HepG2 (cell line): ENCODE results near the gene THUMPD1. TPM values are rescaled to one million over a fixed set of nuclear protein-coding genes. Genes with fewer than 3 reads are reported as not detected.
A peak's percentile ranks its signal among the peaks of the same experiment; 100 is the strongest.

Source experiments
- ATAC-seq: fragments of 200-7000 bp; cut with Tn5 transposase; 3 replicates; pipeline ENCODE4 v1.9.1; 2020; ENCODE audit warnings: mild to moderate bottlenecking, moderate library complexity
- BruUV-seq: library from RNA; stranded (reverse); fragments of 400-500 nt; replicated peaks from 2 replicates; lab custom pipeline; 2021; lab: Mats Ljungman, UMichigan
- CTCF ChIA-PET: fragments of 300-600 bp; formaldehyde crosslinking; extraction: SDS; loops from one replicate; lab custom pipeline; 2021; ENCODE audit warnings: low total read pairs, inconsistent platforms, low intra/inter-chr PET ratio; lab: Yijun Ruan, JAX
- POLR2A ChIA-PET: fragments of 350-600 bp; sonication (Branson Sonifier 250); formaldehyde crosslinking; loops from one replicate; lab custom pipeline; 2020; ENCODE audit warnings: antibody characterized with exemption, inconsistent platforms; lab: Yijun Ruan, JAX
- DNase-seq: peaks from one replicate; pipeline ENCODE4 v3.0.0-alpha.2; 2015; ENCODE audit warnings: low spot score
- FAIRE-seq: peaks from 3 replicates; lab custom pipeline; 2011; peaks lifted over from hg19 to GRCh38; lab: Jason Lieb, UNC
- H2AFZ ChIP-seq: one replicate; pipeline ENCODE4 v1.6.1; 2011; ENCODE audit warnings: low read length, inconsistent platforms
- H3K27ac ChIP-seq: fragments of 300-600 bp; 3 replicates; pipeline ENCODE4 v1.8.0; 2011; ENCODE audit warnings: mixed run types, mild to moderate bottlenecking, mixed read lengths, low read length, inconsistent platforms; ENCODE audit not compliant: insufficient read depth; ENCODE audit errors: extremely low read length
- H3K27me3 ChIP-seq, 2 experiments: fragments of 200-600 bp in 1 of 2; 2 replicates in 1 of 2; 3 replicates in 1 of 2; pipeline versions ENCODE4 v1.6.0 to v1.8.0; 2011; ENCODE audit warnings: low read length in 2 of 2, mild to moderate bottlenecking in 2 of 2, moderate library complexity in 2 of 2, inconsistent platforms in 1 of 2; ENCODE audit not compliant: insufficient read depth in 2 of 2, control insufficient read depth in 1 of 2
- H3K36me3 ChIP-seq, 2 experiments: fragments of 200-600 bp in 1 of 2; replicated peaks in 1 of 2; 2 replicates in 1 of 2; 3 replicates in 1 of 2; pipeline versions ENCODE4 v1.5.1 to v1.8.0; 2011; ENCODE audit warnings: low read length in 2 of 2, inconsistent platforms in 1 of 2; ENCODE audit not compliant: insufficient read depth in 2 of 2, control insufficient read depth in 1 of 2
- H3K4me1 ChIP-seq: 2 replicates; pipeline ENCODE4 v1.5.1; 2012; ENCODE audit warnings: low read length, inconsistent platforms; ENCODE audit not compliant: insufficient read depth
- H3K4me2 ChIP-seq: 2 replicates; pipeline ENCODE4 v1.6.0; 2011; ENCODE audit warnings: low read depth, low read length, inconsistent platforms
- H3K4me3 ChIP-seq, 3 experiments: fragments of 200-600 bp in 1 of 3; sonication (generic), shearing (Covaris generic) in 1 of 3; replicated peaks in 1 of 3; 2 replicates each; pipeline ENCODE4 v1.5.1; 2011 to 2016; ENCODE audit warnings: low read length in 3 of 3, inconsistent platforms in 2 of 3, low read depth in 2 of 3, mild to moderate bottlenecking in 2 of 3, control low read depth in 1 of 3, mixed read lengths in 1 of 3; ENCODE audit not compliant: insufficient read depth in 1 of 3
- H3K79me2 ChIP-seq: one replicate; pipeline ENCODE4 v1.6.1; 2011; ENCODE audit warnings: low read length, inconsistent platforms; ENCODE audit not compliant: insufficient read depth
- H3K9ac ChIP-seq: 2 replicates; pipeline ENCODE4 v1.6.0; 2011; ENCODE audit warnings: mild to moderate bottlenecking, low read depth, low read length, inconsistent platforms; ENCODE audit not compliant: insufficient read depth
- H3K9me3 ChIP-seq: 2 replicates; pipeline ENCODE4 v1.5.1; 2012; ENCODE audit warnings: mild to moderate bottlenecking, low read length
- H4K20me1 ChIP-seq: 2 replicates; pipeline ENCODE4 v1.6.0; 2011; ENCODE audit warnings: inconsistent platforms, mild to moderate bottlenecking, low read length, moderate library complexity; ENCODE audit not compliant: insufficient read depth
- BRF2 ChIP-seq: sonication (generic); formaldehyde crosslinking; IDR thresholded peaks from 2 replicates; pipeline ENCODE4 v1.8.1; 2022; ENCODE audit warnings: mild to moderate bottlenecking, missing genetic modification reagents
- CEBPG ChIP-seq: IDR thresholded peaks from 2 replicates; pipeline ENCODE4 v1.6.1; 2016
- CREB1 ChIP-seq, 2 experiments: fragments of 450-650 bp in 1 of 2; IDR thresholded peaks; 2 replicates each; pipeline ENCODE4 v1.6.1; 2016 to 2017; ENCODE audit warnings: control low read depth in 1 of 2, mild to moderate bottlenecking in 1 of 2, missing compliant biosample characterization in 1 of 2, missing genetic modification characterization in 1 of 2
- ELF3 ChIP-seq: IDR thresholded peaks from 2 replicates; pipeline ENCODE4 v1.6.1; 2016; ENCODE audit warnings: missing genetic modification reagents, missing compliant biosample characterization
- GPN1 ChIP-seq: sonication (generic); formaldehyde crosslinking; IDR thresholded peaks from 2 replicates; pipeline ENCODE4 v1.5.1; 2020; ENCODE audit warnings: missing genetic modification reagents, borderline replicate concordance
- IKZF4 ChIP-seq: sonication (generic); formaldehyde crosslinking; IDR thresholded peaks from 2 replicates; pipeline ENCODE4 v1.5.1; 2020; ENCODE audit warnings: borderline replicate concordance, mild to moderate bottlenecking, low read depth, missing genetic modification reagents; ENCODE audit errors: not compliant biosample characterization
- MAFK ChIP-seq, 2 experiments: IDR thresholded peaks in 1 of 2; conservative IDR thresholded peaks in 1 of 2; 2 replicates each; pipeline ENCODE4 v1.6.1; 2011; ENCODE audit warnings: improper control_type of control experiment in 2 of 2, low read length in 2 of 2
- MTERF4 ChIP-seq: sonication (generic); formaldehyde crosslinking; IDR thresholded peaks from 2 replicates; pipeline ENCODE4 v1.8.0; 2023; ENCODE audit warnings: mild to moderate bottlenecking, missing genetic modification reagents
- PAXIP1 ChIP-seq: sonication (generic); formaldehyde crosslinking; conservative IDR thresholded peaks from 2 replicates; pipeline ENCODE4 v1.4.0; 2020; ENCODE audit warnings: mild to moderate bottlenecking, missing genetic modification reagents, moderate library complexity
- PITX1 ChIP-seq: sonication (generic); formaldehyde crosslinking; IDR thresholded peaks from 2 replicates; pipeline ENCODE4 v1.5.1; 2020; ENCODE audit warnings: mild to moderate bottlenecking, missing genetic modification reagents
- SRSF9 ChIP-seq: fragments of 200-400 bp; formaldehyde crosslinking; IDR thresholded peaks from 2 replicates; pipeline ENCODE4 v1.6.1; 2018; ENCODE audit warnings: borderline replicate concordance, mild to moderate bottlenecking, low read depth, low read length; ENCODE audit not compliant: insufficient read depth, poor library complexity, severe bottlenecking
- ZNF451 ChIP-seq: sonication (generic); formaldehyde crosslinking; IDR thresholded peaks from 2 replicates; pipeline ENCODE4 v1.5.0; 2020; ENCODE audit warnings: mild to moderate bottlenecking, missing genetic modification reagents
- ZNF781 ChIP-seq: sonication (generic); formaldehyde crosslinking; IDR thresholded peaks from 2 replicates; pipeline ENCODE4 v1.5.1; 2020; ENCODE audit warnings: borderline replicate concordance, mild to moderate bottlenecking, missing genetic modification reagents; ENCODE audit errors: not compliant biosample characterization
- ZNF816 ChIP-seq: sonication (generic); formaldehyde crosslinking; IDR thresholded peaks from 2 replicates; pipeline ENCODE4 v1.8.0; 2022; ENCODE audit warnings: missing genetic modification reagents, mild to moderate bottlenecking, borderline replicate concordance
- WGBS: methylation state at CpG from one replicate; pipeline ENCODE4 v1.1.6; 2017; ENCODE audit warnings: low lambda C conversion rate; 5-methylcytosine and 5-hydroxymethylcytosine counted together
- in situ Hi-C: cut with HindIII; loops from 2 replicates; pipeline ENCODE4 v1.10.0; 2017; ENCODE audit warnings: low pct_unique_long_range_greater_than_20kb; ENCODE audit not compliant: extremely low pct_ligation_motif_present
- intact Hi-C: fragments of 100-400 bp; cut with micrococcal nuclease; formaldehyde crosslinking; loops from one replicate; pipeline ENCODE4 v1.10.0; 2022; ENCODE audit not compliant: unreplicated experiment
- polyA plus RNA-seq, 8 experiments: library from polyadenylated mRNA; depleted of rRNA in 3 of 8; stranded (reverse) in 7 of 8; unstranded in 1 of 8; fragments of >200 nt; fragmentation: Illumina TruSeq in 4 of 8; extraction: Trizol in 4 of 8; gene quantifications; 2 replicates each; pipeline versions ENCODE4 v1.2.1 to v1.2.3, GENCODE V29; 2011 to 2016; ENCODE audit warnings: low read depth in 4 of 8, missing spikeins in 1 of 8, mixed read lengths in 1 of 8; ENCODE audit not compliant: insufficient read depth in 1 of 8
- total RNA-seq, 5 experiments: library from RNA; depleted of rRNA; stranded (reverse); fragments of >200 nt; fragmentation: Illumina TruSeq; extraction: Trizol; gene quantifications; 2 replicates each; pipeline ENCODE4 v1.2.3, GENCODE V29; 2016; ENCODE audit warnings: low read depth in 1 of 5
- TF ChIP-seq, protein P1 (sequence below): IDR thresholded peaks from 2 replicates; pipeline ENCODE4 v1.6.1; 2016; ENCODE audit warnings: missing compliant biosample characterization, missing genetic modification reagents, borderline replicate concordance

Gene THUMPD1
- total and polyA plus RNA-seq, 2 of the 13 experiments (the other 11 are each of a cell fraction or from before 2014, with no cell fraction given): 22.7 to 69.1 TPM

- no TSS peak for BruUV-seq
- ChIA-PET CTCF (no interaction called here), POLR2A (no interaction called here)
- Histone ChIP-seq H4K20me1 (peaks cover 12% of the 10 kb centered on the region), H3K36me3 (peaks cover 28 to 50% of the 10 kb centered on the region in 2 experiments), H3K4me1 (peaks cover 10% of the 10 kb centered on the region), H2AFZ (no peak overlapping the region), H3K4me3 (no peak overlapping the region), H3K9ac (no peak overlapping the region), H3K4me2 (no peak overlapping the region), H3K27ac (no peak overlapping the region), H3K9me3 (no peaks in the 10 kb centered on the region), H3K27me3 (no peaks in the 10 kb centered on the region), H3K79me2 (peaks cover 21% of the 10 kb centered on the region)
- DNase-seq: no peak
- no peak for ATAC-seq
- intact Hi-C loops (no loop called here), in situ Hi-C loops (no loop called here)
- FAIRE-seq: no peak
- 96% methylated on average over 1 of the region's 1 CpG for WGBS
- no peak for TF ChIP-seq GPN1 (CRISPR knock-in tag)
- no peak for TF ChIP-seq ELF3 (CRISPR knock-in tag)
- TF ChIP-seq ZNF781 (CRISPR knock-in tag): no peak
- TF ChIP-seq PAXIP1 (CRISPR knock-in tag): no peak
- peak in 1 of 2 experiments; percentile 40; a peak in 1 of 4 replicates for TF ChIP-seq MAFK (conservative IDR thresholded peaks at IDR 0.05 in 1 of 2, IDR thresholded peaks at IDR 0.05 in 1 of 2; ENCODE audit: low read length in 2 of 2)
- peak; percentile 71 for TF ChIP-seq CREB1 (IDR thresholded peaks at IDR 0.05)
- TF ChIP-seq CREB1 (CRISPR knock-in tag; IDR thresholded peaks at IDR 0.05): no peak
- TF ChIP-seq, protein P1, sequence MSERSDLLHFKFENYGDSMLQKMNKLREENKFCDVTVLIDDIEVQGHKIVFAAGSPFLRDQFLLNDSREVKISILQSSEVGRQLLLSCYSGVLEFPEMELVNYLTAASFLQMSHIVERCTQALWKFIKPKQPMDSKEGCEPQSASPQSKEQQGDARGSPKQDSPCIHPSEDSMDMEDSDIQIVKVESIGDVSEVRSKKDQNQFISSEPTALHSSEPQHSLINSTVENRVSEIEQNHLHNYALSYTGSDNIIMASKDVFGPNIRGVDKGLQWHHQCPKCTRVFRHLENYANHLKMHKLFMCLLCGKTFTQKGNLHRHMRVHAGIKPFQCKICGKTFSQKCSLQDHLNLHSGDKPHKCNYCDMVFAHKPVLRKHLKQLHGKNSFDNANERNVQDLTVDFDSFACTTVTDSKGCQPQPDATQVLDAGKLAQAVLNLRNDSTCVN (CRISPR knock-in tag): no peak
- no peak for TF ChIP-seq IKZF4
- TF ChIP-seq ZNF451 (CRISPR knock-in tag): no peak
- no peak for TF ChIP-seq MTERF4
- no peak for TF ChIP-seq BRF2 (CRISPR knock-in tag)
- no peak for TF ChIP-seq SRSF9
- TF ChIP-seq CEBPG (CRISPR knock-in tag): no peak
- no peak for TF ChIP-seq ZNF816 (CRISPR knock-in tag)
- no peak for TF ChIP-seq PITX1 (CRISPR knock-in tag)
These were observed 6.1 kb downstream of the THUMPD1 start for GRCh38 chr16:20735490-20735889.
